SH-SY5Y (cell line): ENCODE results near the gene SLC41A1.

Experiments used
- GATA2 ChIP-seq: IDR thresholded peaks from 2 replicates; pipeline ENCODE4 v1.6.1; 2011; ENCODE audit warnings: mild to moderate bottlenecking, low read depth, low read length
- GATA3 ChIP-seq: IDR thresholded peaks from 2 replicates; pipeline ENCODE4 v1.6.1; 2011; ENCODE audit warnings: low read depth, mild to moderate bottlenecking, low read length, moderate library complexity

DNA sequence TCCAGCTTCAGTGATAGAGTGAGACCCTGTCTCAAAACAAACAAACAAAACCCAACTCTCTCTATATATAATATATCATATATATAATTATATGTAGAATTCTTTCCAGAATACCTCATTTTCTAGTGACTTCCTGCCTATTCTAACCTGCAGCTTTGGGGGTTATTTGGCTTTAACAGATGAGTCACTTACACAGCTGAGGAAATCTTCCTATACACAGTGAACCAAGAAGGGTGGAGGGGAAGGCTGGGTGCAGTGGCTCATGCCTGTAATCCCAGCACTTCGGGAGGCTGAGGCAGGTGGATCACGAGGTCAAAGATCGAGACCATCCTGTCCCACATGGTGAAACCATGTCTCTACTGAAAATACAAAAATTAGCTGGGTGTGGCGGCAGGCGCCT lies 47.0 kb downstream of the SLC41A1 start:
- TF ChIP-seq GATA3: no peak
- TF ChIP-seq GATA2: no peak
